HepG2 (cell line): ENCODE measurements around the gene GNB3. TPM values are rescaled to one million over a fixed set of nuclear protein-coding genes. Genes with fewer than 3 reads are reported as not detected.
A peak's percentile ranks its signal among the peaks of the same experiment; 100 is the strongest.

Experiments used
- ATAC-seq: fragments of 200-7000 bp; cut with Tn5 transposase; 3 replicates; pipeline ENCODE4 v1.9.1; 2020; ENCODE audit warnings: mild to moderate bottlenecking, moderate library complexity
- BruUV-seq: library from RNA; stranded (reverse); fragments of 400-500 nt; replicated peaks from 2 replicates; lab custom pipeline; 2021; lab: Mats Ljungman, UMichigan
- CTCF ChIA-PET: fragments of 300-600 bp; formaldehyde crosslinking; extraction: SDS; loops from one replicate; lab custom pipeline; 2021; ENCODE audit warnings: low total read pairs, inconsistent platforms, low intra/inter-chr PET ratio; lab: Yijun Ruan, JAX
- POLR2A ChIA-PET: fragments of 350-600 bp; sonication (Branson Sonifier 250); formaldehyde crosslinking; loops from one replicate; lab custom pipeline; 2020; ENCODE audit warnings: antibody characterized with exemption, inconsistent platforms; lab: Yijun Ruan, JAX
- DNase-seq: peaks from one replicate; pipeline ENCODE4 v3.0.0-alpha.2; 2015; ENCODE audit warnings: low spot score
- FAIRE-seq: peaks from 3 replicates; lab custom pipeline; 2011; peaks lifted over from hg19 to GRCh38; lab: Jason Lieb, UNC
- H2AFZ ChIP-seq: one replicate; pipeline ENCODE4 v1.6.1; 2011; ENCODE audit warnings: low read length, inconsistent platforms
- H3K27ac ChIP-seq: fragments of 300-600 bp; 3 replicates; pipeline ENCODE4 v1.8.0; 2011; ENCODE audit warnings: mixed run types, mild to moderate bottlenecking, mixed read lengths, low read length, inconsistent platforms; ENCODE audit not compliant: insufficient read depth; ENCODE audit errors: extremely low read length
- H3K27me3 ChIP-seq, 2 experiments: fragments of 200-600 bp in 1 of 2; 2 replicates in 1 of 2; 3 replicates in 1 of 2; pipeline versions ENCODE4 v1.6.0 to v1.8.0; 2011; ENCODE audit warnings: low read length in 2 of 2, mild to moderate bottlenecking in 2 of 2, moderate library complexity in 2 of 2, inconsistent platforms in 1 of 2; ENCODE audit not compliant: insufficient read depth in 2 of 2, control insufficient read depth in 1 of 2
- H3K36me3 ChIP-seq, 2 experiments: fragments of 200-600 bp in 1 of 2; replicated peaks in 1 of 2; 2 replicates in 1 of 2; 3 replicates in 1 of 2; pipeline versions ENCODE4 v1.5.1 to v1.8.0; 2011; ENCODE audit warnings: low read length in 2 of 2, inconsistent platforms in 1 of 2; ENCODE audit not compliant: insufficient read depth in 2 of 2, control insufficient read depth in 1 of 2
- H3K4me1 ChIP-seq: 2 replicates; pipeline ENCODE4 v1.5.1; 2012; ENCODE audit warnings: low read length, inconsistent platforms; ENCODE audit not compliant: insufficient read depth
- H3K4me2 ChIP-seq: 2 replicates; pipeline ENCODE4 v1.6.0; 2011; ENCODE audit warnings: low read depth, low read length, inconsistent platforms
- H3K4me3 ChIP-seq, 3 experiments: fragments of 200-600 bp in 1 of 3; sonication (generic), shearing (Covaris generic) in 1 of 3; replicated peaks in 1 of 3; 2 replicates each; pipeline ENCODE4 v1.5.1; 2011 to 2016; ENCODE audit warnings: low read length in 3 of 3, inconsistent platforms in 2 of 3, low read depth in 2 of 3, mild to moderate bottlenecking in 2 of 3, control low read depth in 1 of 3, mixed read lengths in 1 of 3; ENCODE audit not compliant: insufficient read depth in 1 of 3
- H3K79me2 ChIP-seq: one replicate; pipeline ENCODE4 v1.6.1; 2011; ENCODE audit warnings: low read length, inconsistent platforms; ENCODE audit not compliant: insufficient read depth
- H3K9ac ChIP-seq: 2 replicates; pipeline ENCODE4 v1.6.0; 2011; ENCODE audit warnings: mild to moderate bottlenecking, low read depth, low read length, inconsistent platforms; ENCODE audit not compliant: insufficient read depth
- H3K9me3 ChIP-seq: 2 replicates; pipeline ENCODE4 v1.5.1; 2012; ENCODE audit warnings: mild to moderate bottlenecking, low read length
- H4K20me1 ChIP-seq: 2 replicates; pipeline ENCODE4 v1.6.0; 2011; ENCODE audit warnings: inconsistent platforms, mild to moderate bottlenecking, low read length, moderate library complexity; ENCODE audit not compliant: insufficient read depth
- ATAD3A ChIP-seq: sonication (generic); formaldehyde crosslinking; IDR thresholded peaks from 2 replicates; pipeline ENCODE4 v1.4.0; 2020; ENCODE audit warnings: missing genetic modification reagents
- CEBPB ChIP-seq: IDR thresholded peaks from 2 replicates; pipeline ENCODE4 v1.6.1; 2011; ENCODE audit warnings: low read depth, low read length, improper control_type of control experiment, borderline replicate concordance
- HNF4A ChIP-seq: sonication (generic); formaldehyde crosslinking; IDR thresholded peaks from 2 replicates; pipeline ENCODE4 v1.4.0; 2020; ENCODE audit warnings: missing genetic modification reagents
- NFYC ChIP-seq: IDR thresholded peaks from 2 replicates; pipeline ENCODE4 v1.6.1; 2016; ENCODE audit warnings: missing genetic modification reagents, missing compliant biosample characterization
- NR2F1 ChIP-seq, 2 experiments: fragments of 450-650 bp in 1 of 2; formaldehyde crosslinking in 1 of 2; IDR thresholded peaks; 2 replicates each; pipeline versions ENCODE4 v1.5.0 to v1.6.1; 2016 to 2020; ENCODE audit warnings: mild to moderate bottlenecking in 1 of 2, missing compliant biosample characterization in 1 of 2, missing genetic modification reagents in 1 of 2, moderate library complexity in 1 of 2
- REXO4 ChIP-seq: sonication (generic); formaldehyde crosslinking; IDR thresholded peaks from 2 replicates; pipeline ENCODE4 v1.8.0; 2022; ENCODE audit warnings: missing genetic modification reagents, mild to moderate bottlenecking, borderline replicate concordance
- SKIL ChIP-seq: sonication (generic); formaldehyde crosslinking; IDR thresholded peaks from 2 replicates; pipeline ENCODE4 v1.8.0; 2022; ENCODE audit warnings: missing genetic modification reagents, mild to moderate bottlenecking, moderate library complexity, borderline replicate concordance
- TBX2 ChIP-seq: sonication (generic); formaldehyde crosslinking; IDR thresholded peaks from 2 replicates; pipeline ENCODE4 v1.5.0; 2020; ENCODE audit warnings: missing genetic modification reagents, mild to moderate bottlenecking, borderline replicate concordance
- TEAD3 ChIP-seq: optimal IDR thresholded peaks from 2 replicates; pipeline ENCODE3; 2016; ENCODE audit warnings: borderline replicate concordance
- THAP11 ChIP-seq: IDR thresholded peaks from 2 replicates; pipeline ENCODE4 v1.6.1; 2016; ENCODE audit warnings: missing biosample characterization, missing genetic modification reagents
- UBTF ChIP-seq: sonication (generic); formaldehyde crosslinking; IDR thresholded peaks from 2 replicates; pipeline ENCODE4 v1.4.0; 2020; ENCODE audit warnings: mild to moderate bottlenecking, missing genetic modification reagents
- ZBTB37 ChIP-seq: sonication (generic); formaldehyde crosslinking; IDR thresholded peaks from 2 replicates; pipeline ENCODE4 v1.4.0; 2020; ENCODE audit warnings: mild to moderate bottlenecking, missing genetic modification reagents
- ZNF121 ChIP-seq: sonication (generic); formaldehyde crosslinking; IDR thresholded peaks from 2 replicates; pipeline ENCODE4 v1.5.0; 2020; ENCODE audit warnings: mild to moderate bottlenecking, missing genetic modification reagents
- ZSCAN25 ChIP-seq: sonication (generic); formaldehyde crosslinking; IDR thresholded peaks from 2 replicates; pipeline ENCODE4 v1.8.0; 2022; ENCODE audit warnings: mild to moderate bottlenecking, missing genetic modification reagents
- WGBS: methylation state at CpG from one replicate; pipeline ENCODE4 v1.1.6; 2017; ENCODE audit warnings: low lambda C conversion rate; 5-methylcytosine and 5-hydroxymethylcytosine counted together
- in situ Hi-C: cut with HindIII; loops from 2 replicates; pipeline ENCODE4 v1.10.0; 2017; ENCODE audit warnings: low pct_unique_long_range_greater_than_20kb; ENCODE audit not compliant: extremely low pct_ligation_motif_present
- intact Hi-C: fragments of 100-400 bp; cut with micrococcal nuclease; formaldehyde crosslinking; loops from one replicate; pipeline ENCODE4 v1.10.0; 2022; ENCODE audit not compliant: unreplicated experiment
- polyA plus RNA-seq, 8 experiments: library from polyadenylated mRNA; depleted of rRNA in 3 of 8; stranded (reverse) in 7 of 8; unstranded in 1 of 8; fragments of >200 nt; fragmentation: Illumina TruSeq in 4 of 8; extraction: Trizol in 4 of 8; gene quantifications; 2 replicates each; pipeline versions ENCODE4 v1.2.1 to v1.2.3, GENCODE V29; 2011 to 2016; ENCODE audit warnings: low read depth in 4 of 8, missing spikeins in 1 of 8, mixed read lengths in 1 of 8; ENCODE audit not compliant: insufficient read depth in 1 of 8
- total RNA-seq, 5 experiments: library from RNA; depleted of rRNA; stranded (reverse); fragments of >200 nt; fragmentation: Illumina TruSeq; extraction: Trizol; gene quantifications; 2 replicates each; pipeline ENCODE4 v1.2.3, GENCODE V29; 2016; ENCODE audit warnings: low read depth in 1 of 5

The GNB3 gene
- total and polyA plus RNA-seq, 2 of the 13 experiments (the other 11 are each of a cell fraction or from before 2014, with no cell fraction given) = 1.3 to 3.6 TPM

- Histone ChIP-seq H2AFZ (no peak overlapping the region), H3K36me3 (peaks cover 18 to 52% of the 10 kb centered on the region in 2 experiments), H3K4me1 (peaks cover 33% of the 10 kb centered on the region), H3K9ac (peak overlapping the region; percentile 66; the same call in 1 of the 2 replicates), H3K4me2 (peak overlapping the region; percentile 88), H4K20me1 (no peaks in the 10 kb centered on the region; the same call in 1 of the 2 replicates), H3K4me3 (peak overlapping the region in 1 of 3 experiments; percentile 95; a peak in 1 of 6 replicates), H3K9me3 (no peaks in the 10 kb centered on the region), H3K27ac (peak overlapping the region; percentile 61), H3K79me2 (peaks cover 37% of the 10 kb centered on the region), H3K27me3 (no peaks in the 10 kb centered on the region)
- WGBS = 35% methylated on average over 6 of the region's 6 CpGs
- no TSS peak for BruUV-seq
- ATAC-seq (no peak), DNase-seq (peak; percentile 78), FAIRE-seq (peak; percentile 87)
- TF ChIP-seq ZNF121 (CRISPR knock-in tag) (no peak), NFYC (CRISPR knock-in tag) (peak; percentile 22; the same call in 1 of the 2 replicates), HNF4A (CRISPR knock-in tag) (0 out of 2 replicates have a peak, but pooled peaks have one; percentile 5), UBTF (CRISPR knock-in tag) (0 out of 2 replicates have a peak, but pooled peaks have one; percentile 25), TBX2 (CRISPR knock-in tag) (peak; percentile 26; the same call in 1 of the 2 replicates), ATAD3A (CRISPR knock-in tag) (no peak), REXO4 (CRISPR knock-in tag) (no peak), ZBTB37 (no peak), CEBPB (0 out of 2 replicates have a peak, but pooled peaks have one; percentile 1), TEAD3 (CRISPR knock-in tag) (peak; percentile 44), THAP11 (CRISPR knock-in tag) (0 out of 2 replicates have a peak, but pooled peaks have one; percentile 31), ZSCAN25 (CRISPR knock-in tag) (no peak), SKIL (CRISPR knock-in tag) (no peak), NR2F1 (CRISPR knock-in tag; IDR thresholded peaks at IDR 0.05) (no peak)
- POLR2A ChIA-PET = interaction anchor here (1.2 to 5.2 kb wide), 6 partner anchors 13 to 130 kb away, joined by 5 to 132 read pairs (median 26); partner anchors contain the start of genes C12orf57, COPS7A, P3H3 and PTMS
- intact Hi-C loops = no loop called here
- CTCF ChIA-PET = no interaction called here
- in situ Hi-C loops = no loop called here
Measured at GRCh38 chr12:6854036-6854435, 13.3 kb downstream of the GNB3 start.
